Karpas-422 (cell line): ENCODE measurements around the gene TM4SF4. TPM values are rescaled to one million over a fixed set of nuclear protein-coding genes. Genes with fewer than 3 reads are reported as not detected.

Source experiments
- DNase-seq: peaks from one replicate; pipeline ENCODE4 v3.0.0-alpha.2; 2015
- H2AFZ ChIP-seq: fragments of 200-600 bp; sonication (generic); 2 replicates; pipeline ENCODE4 v1.6.1; 2014; ENCODE audit warnings: antibody characterized with exemption, low read length, mixed read lengths
- H3K27ac ChIP-seq: fragments of 200-600 bp; sonication (generic); 2 replicates; pipeline ENCODE4 v1.5.1; 2014; ENCODE audit warnings: mild to moderate bottlenecking, low read length, moderate library complexity
- H3K27me3 ChIP-seq: fragments of 200-600 bp; sonication (generic); 2 replicates; pipeline ENCODE4 v1.6.1; 2014; ENCODE audit warnings: low read length, mixed read lengths
- H3K36me3 ChIP-seq: fragments of 200-600 bp; sonication (generic); 2 replicates; pipeline ENCODE4 v1.6.1; 2014; ENCODE audit warnings: low read length, mixed read lengths; ENCODE audit not compliant: insufficient read depth
- H3K4me1 ChIP-seq: fragments of 200-600 bp; sonication (generic); 2 replicates; pipeline ENCODE4 v1.6.1; 2014; ENCODE audit warnings: mild to moderate bottlenecking, low read length, mixed read lengths
- H3K4me2 ChIP-seq: fragments of 200-600 bp; sonication (generic); 2 replicates; pipeline ENCODE4 v1.6.1; 2014; ENCODE audit warnings: low read length, low read depth, mild to moderate bottlenecking; ENCODE audit not compliant: poor library complexity, severe bottlenecking
- H3K4me3 ChIP-seq: fragments of 200-600 bp; sonication (generic); 2 replicates; pipeline ENCODE4 v1.5.1; 2014; ENCODE audit warnings: mild to moderate bottlenecking, antibody characterized with exemption, low read length, mixed read lengths
- H3K79me2 ChIP-seq: fragments of 200-600 bp; sonication (generic); 2 replicates; pipeline ENCODE4 v1.6.1; 2014; ENCODE audit warnings: mild to moderate bottlenecking, low read length, mixed read lengths
- H3K9ac ChIP-seq: fragments of 200-600 bp; sonication (generic); 2 replicates; pipeline ENCODE4 v1.6.0; 2014; ENCODE audit warnings: low read length
- H3K9me2 ChIP-seq: fragments of 200-600 bp; sonication (generic), shearing (Covaris generic); replicated peaks from 2 replicates; pipeline ENCODE4 v1.6.0; 2014; ENCODE audit warnings: mild to moderate bottlenecking, low read length, moderate library complexity; ENCODE audit not compliant: insufficient read depth
- H3K9me3 ChIP-seq: fragments of 300-700, 200-600 bp; sonication (generic); 2 replicates; pipeline ENCODE4 v1.6.1; 2014; ENCODE audit warnings: low read length, mixed read lengths
- H4K20me1 ChIP-seq: fragments of 200-600 bp; sonication (generic); 2 replicates; pipeline ENCODE4 v1.6.1; 2014; ENCODE audit warnings: mild to moderate bottlenecking, antibody characterized with exemption, low read length, low read depth; ENCODE audit not compliant: insufficient read depth
- total RNA-seq: library from RNA; depleted of rRNA; stranded (reverse); fragments of >200 nt; shearing (Covaris generic); gene quantifications from 2 replicates; pipeline ENCODE4 v1.2.3, GENCODE V29; 2014; ENCODE audit warnings: low replicate concordance

TM4SF4 gene
- total RNA-seq, 1 experiment from 2014 or later, result not detected

- H3K27me3 ChIP-seq, result no peaks in the 10 kb centered on the region
- H4K20me1 ChIP-seq, result no peaks in the 10 kb centered on the region
- no peaks in the 10 kb centered on the region for H3K79me2 ChIP-seq
- H3K4me3 ChIP-seq, result no peak overlapping the region
- H3K9ac ChIP-seq, result no peak overlapping the region
- no peak overlapping the region for H3K4me2 ChIP-seq
- no peaks in the 10 kb centered on the region for H3K36me3 ChIP-seq
- no peaks in the 10 kb centered on the region for H3K9me3 ChIP-seq
- no peaks in the 10 kb centered on the region for H3K9me2 ChIP-seq
- H2AFZ ChIP-seq, result no peak overlapping the region
- no peak overlapping the region for H3K27ac ChIP-seq
- DNase-seq, result no peak
- H3K4me1 ChIP-seq, result no peaks in the 10 kb centered on the region
These were observed 19.0 kb downstream of the TM4SF4 start for GRCh38 chr3:149493315-149494021.

- Histone ChIP-seq H3K27ac (no peak overlapping the region), H3K9me2 (no peaks in the 10 kb centered on the region), H3K27me3 (no peaks in the 10 kb centered on the region), H3K9me3 (no peaks in the 10 kb centered on the region), H3K4me1 (no peaks in the 10 kb centered on the region), H4K20me1 (no peaks in the 10 kb centered on the region), H3K4me3 (no peak overlapping the region), H2AFZ (no peak overlapping the region), H3K36me3 (no peaks in the 10 kb centered on the region), H3K79me2 (no peaks in the 10 kb centered on the region), H3K4me2 (no peak overlapping the region), H3K9ac (no peak overlapping the region)
- peak; percentile 75 for DNase-seq
These were observed 19.7 kb downstream of the TM4SF4 start for GRCh38 chr3:149494022-149494758.

- no peak overlapping the region for H2AFZ ChIP-seq
These were observed 20.5 kb downstream of the TM4SF4 start for GRCh38 chr3:149494759-149495580.

GRCh38 chr3:149495581-149496125 is 21.2 kb downstream of the TM4SF4 start:
- H3K79me2 ChIP-seq, result no peaks in the 10 kb centered on the region
- H3K27ac ChIP-seq, result no peak overlapping the region
- no peaks in the 10 kb centered on the region for H3K36me3 ChIP-seq
- H3K9ac ChIP-seq, result no peak overlapping the region
- H3K4me2 ChIP-seq, result no peak overlapping the region
- H3K27me3 ChIP-seq, result no peaks in the 10 kb centered on the region
- H4K20me1 ChIP-seq, result no peaks in the 10 kb centered on the region
- no peaks in the 10 kb centered on the region for H3K4me1 ChIP-seq
- no peak for DNase-seq
- no peaks in the 10 kb centered on the region for H3K9me3 ChIP-seq
- H3K4me3 ChIP-seq, result no peak overlapping the region
- no peaks in the 10 kb centered on the region for H3K9me2 ChIP-seq
- H2AFZ ChIP-seq, result no peak overlapping the region

More at GRCh38 chr3:149494759-149495580, 20.5 kb downstream of the TM4SF4 start:
- Histone ChIP-seq H3K4me1 (no peaks in the 10 kb centered on the region), H3K36me3 (no peaks in the 10 kb centered on the region), H3K27me3 (no peaks in the 10 kb centered on the region), H4K20me1 (no peaks in the 10 kb centered on the region), H3K79me2 (no peaks in the 10 kb centered on the region), H3K9me2 (no peaks in the 10 kb centered on the region), H3K4me2 (no peak overlapping the region), H3K4me3 (no peak overlapping the region), H3K27ac (no peak overlapping the region), H3K9me3 (no peaks in the 10 kb centered on the region), H3K9ac (no peak overlapping the region)
- no peak for DNase-seq

- Histone ChIP-seq H3K36me3 (no peaks in the 10 kb centered on the region), H3K4me2 (no peak overlapping the region), H3K4me1 (no peaks in the 10 kb centered on the region), H3K79me2 (no peaks in the 10 kb centered on the region), H4K20me1 (no peaks in the 10 kb centered on the region), H3K4me3 (no peak overlapping the region), H3K9me2 (no peaks in the 10 kb centered on the region), H3K9ac (no peak overlapping the region), H3K27me3 (no peaks in the 10 kb centered on the region), H3K27ac (no peak overlapping the region), H3K9me3 (no peaks in the 10 kb centered on the region), H2AFZ (no peak overlapping the region)
- no peak for DNase-seq
These were observed 22.4 kb downstream of the TM4SF4 start for GRCh38 chr3:149496891-149497290.

- Histone ChIP-seq H2AFZ (no peak overlapping the region), H3K9me3 (no peaks in the 10 kb centered on the region), H3K9me2 (no peaks in the 10 kb centered on the region), H3K4me2 (no peak overlapping the region), H3K4me3 (no peak overlapping the region), H3K79me2 (no peaks in the 10 kb centered on the region), H3K27ac (no peak overlapping the region), H3K4me1 (no peaks in the 10 kb centered on the region), H4K20me1 (no peaks in the 10 kb centered on the region), H3K9ac (no peak overlapping the region), H3K36me3 (no peaks in the 10 kb centered on the region), H3K27me3 (no peaks in the 10 kb centered on the region)
- DNase-seq, result no peak
These were observed 23.6 kb downstream of the TM4SF4 start for GRCh38 chr3:149497966-149498670.

- Histone ChIP-seq H3K79me2 (no peaks in the 10 kb centered on the region), H3K9me2 (no peaks in the 10 kb centered on the region), H3K4me1 (no peaks in the 10 kb centered on the region), H4K20me1 (no peaks in the 10 kb centered on the region), H3K9me3 (no peaks in the 10 kb centered on the region), H2AFZ (no peak overlapping the region), H3K9ac (no peak overlapping the region), H3K27me3 (no peaks in the 10 kb centered on the region), H3K27ac (no peak overlapping the region), H3K4me2 (no peak overlapping the region), H3K36me3 (no peaks in the 10 kb centered on the region), H3K4me3 (no peak overlapping the region)
- DNase-seq, result no peak
These were observed 27.0 kb downstream of the TM4SF4 start for GRCh38 chr3:149501524-149501923.
